PC-9 (cell line): Measurements from ENCODE around the gene RIPK3. TPM values are rescaled to one million over a fixed set of nuclear protein-coding genes. Genes with fewer than 3 reads are reported as not detected.
"Not testable (repeated sequence)": the region's sequence is repeated elsewhere in the genome, so short reads cannot be mapped to it uniquely, and the experiment has no call there.

ENCODE experiments used
- BruUV-seq: library from RNA; stranded (reverse); fragments of 400-500 nt; replicated peaks from 2 replicates; lab custom pipeline; 2021; lab: Mats Ljungman, UMichigan
- CTCF ChIA-PET: fragments of 300-600 bp; sonication (Branson Sonifier 250); formaldehyde crosslinking; loops from one replicate; lab custom pipeline; 2022; ENCODE audit warnings: antibody characterized with exemption; lab: Charles Lee
- POLR2A ChIA-PET: fragments of 300-600 bp; sonication (Branson Sonifier 250); formaldehyde crosslinking; loops from one replicate; lab custom pipeline; 2022; ENCODE audit warnings: antibody characterized with exemption; ENCODE audit not compliant: unreplicated experiment; lab: Charles Lee
- DNase-seq, 2 experiments: peaks; one replicate each; pipeline versions ENCODE4 v3.0.0 to v3.0.0-alpha.2; 2015 to 2022; ENCODE audit warnings: mixed read lengths in 1 of 2
- H2AFZ ChIP-seq: fragments of 200-600 bp; sonication (generic); 2 replicates; pipeline ENCODE4 v1.8.1; 2017; ENCODE audit warnings: antibody characterized with exemption
- H3F3A ChIP-seq: fragments of 200-600 bp; sonication (generic); 2 replicates; pipeline ENCODE4 v1.8.1; 2017; ENCODE audit warnings: antibody characterized with exemption, mild to moderate bottlenecking, low read depth; ENCODE audit not compliant: insufficient read depth
- H3K27ac ChIP-seq: fragments of 200-600 bp; sonication (generic); 2 replicates; pipeline ENCODE4 v1.6.1; 2016; ENCODE audit warnings: mixed run types
- H3K27me3 ChIP-seq: fragments of 200-600 bp; sonication (generic); 2 replicates; pipeline ENCODE4 v1.6.1; 2016; ENCODE audit warnings: low read depth, mixed run types; ENCODE audit not compliant: insufficient read depth
- H3K36me3 ChIP-seq: fragments of 200-600 bp; sonication (generic); 2 replicates; pipeline ENCODE4 v1.6.1; 2016; ENCODE audit warnings: low read depth, mixed run types
- H3K4me1 ChIP-seq: fragments of 200-600 bp; sonication (generic); replicated peaks from 2 replicates; pipeline ENCODE4 v1.6.1; 2016; ENCODE audit warnings: mixed run types; ENCODE audit not compliant: insufficient read depth
- H3K4me2 ChIP-seq: fragments of 200-600 bp; sonication (generic); 2 replicates; pipeline ENCODE4 v1.6.1; 2017; ENCODE audit warnings: mixed run types
- H3K4me3 ChIP-seq: fragments of 200-600 bp; sonication (generic); 2 replicates; pipeline ENCODE4 v1.6.1; 2016; ENCODE audit warnings: mixed run types
- H3K79me2 ChIP-seq: fragments of 200-600 bp; sonication (generic); 2 replicates; pipeline ENCODE4 v1.6.1; 2017; ENCODE audit warnings: low read depth, mixed run types
- H3K9me2 ChIP-seq: fragments of 200-600 bp; sonication (generic); 2 replicates; pipeline ENCODE4 v1.8.1; 2017; ENCODE audit warnings: mild to moderate bottlenecking; ENCODE audit not compliant: insufficient read depth
- H3K9me3 ChIP-seq: fragments of 200-600 bp; sonication (generic); 2 replicates; pipeline ENCODE4 v1.8.1; 2016; ENCODE audit warnings: low read depth; ENCODE audit not compliant: insufficient read depth
- H4K20me1 ChIP-seq: fragments of 200-600 bp; sonication (generic); 2 replicates; pipeline ENCODE4 v1.8.1; 2017; ENCODE audit not compliant: insufficient read depth
- CTCF ChIP-seq: fragments of 200-600 bp; sonication (generic); conservative IDR thresholded peaks from 2 replicates; pipeline ENCODE4 v1.6.1; 2017; ENCODE audit warnings: mixed run types, antibody characterized with exemption, mild to moderate bottlenecking, moderate library complexity
- EZH2 ChIP-seq: fragments of 200-600 bp; sonication (generic); IDR thresholded peaks from 2 replicates; pipeline ENCODE4 v1.8.0; 2017; ENCODE audit warnings: antibody characterized with exemption, low read depth
- intact Hi-C: fragments of 100-400 bp; cut with micrococcal nuclease; formaldehyde crosslinking; loops from one replicate; pipeline ENCODE4 v1.10.0; 2022; ENCODE audit not compliant: unreplicated experiment
- total RNA-seq: library from RNA; stranded (reverse); gene quantifications from 2 replicates; pipeline ENCODE4 v1.2.3, GENCODE V29; 2021

Gene RIPK3
- total RNA-seq, 1 experiment from 2014 or later: 6.4 TPM

- H3K4me3 ChIP-seq: no peak overlapping the region
Measured at GRCh38 chr14:24329736-24330135, 10.1 kb downstream of the RIPK3 start.

GRCh38 chr14:24329073-24329663 is 10.6 kb downstream of the RIPK3 start:
- intact Hi-C loops: no loop called here
- H3K27ac ChIP-seq: no peak overlapping the region
- ChIA-PET CTCF (no interaction called here), POLR2A (no interaction called here)
- H3F3A ChIP-seq: no peaks in the 10 kb centered on the region
- H3K79me2 ChIP-seq: no peaks in the 10 kb centered on the region
- no peak for DNase-seq
- H3K9me2 ChIP-seq: no peaks in the 10 kb centered on the region
- no peak overlapping the region for H3K4me2 ChIP-seq
- 0 out of 2 replicates have a peak, but pooled peaks cover 3% of the 10 kb centered on the region for H3K4me1 ChIP-seq
- H4K20me1 ChIP-seq: no peaks in the 10 kb centered on the region
- BruUV-seq: no TSS peak
- TF ChIP-seq CTCF: no peak
- TF ChIP-seq EZH2: no peak
- no peaks in the 10 kb centered on the region for H3K27me3 ChIP-seq
- no peaks in the 10 kb centered on the region for H3K9me3 ChIP-seq
- H3K4me3 ChIP-seq: no peak overlapping the region
- H2AFZ ChIP-seq: no peak overlapping the region
- no peaks in the 10 kb centered on the region for H3K36me3 ChIP-seq

More at GRCh38 chr14:24329736-24330135, 10.1 kb downstream of the RIPK3 start:
- BruUV-seq: no TSS peak
- Histone ChIP-seq H3K79me2 (no peaks in the 10 kb centered on the region), H3K27me3 (no peaks in the 10 kb centered on the region), H3K9me2 (no peaks in the 10 kb centered on the region), H3K4me2 (no peak overlapping the region), H3F3A (no peaks in the 10 kb centered on the region), H3K27ac (no peak overlapping the region), H3K36me3 (no peaks in the 10 kb centered on the region), H3K4me1 (0 out of 2 replicates have a peak, but pooled peaks cover 3% of the 10 kb centered on the region), H4K20me1 (no peaks in the 10 kb centered on the region), H2AFZ (no peak overlapping the region), H3K9me3 (no peaks in the 10 kb centered on the region)
- TF ChIP-seq EZH2: no peak
- TF ChIP-seq CTCF: no peak
- intact Hi-C loops: no loop called here
- CTCF ChIA-PET: no interaction called here
- no peak for DNase-seq
- POLR2A ChIA-PET: no interaction called here

- H3K4me3 ChIP-seq, H3K9me2 ChIP-seq, H2AFZ ChIP-seq, H3K9me3 ChIP-seq, H3K4me1 ChIP-seq, H3F3A ChIP-seq, H3K27me3 ChIP-seq, H3K79me2 ChIP-seq, H3K4me2 ChIP-seq, H3K36me3 ChIP-seq, H4K20me1 ChIP-seq, intact Hi-C loops, H3K27ac ChIP-seq, BruUV-seq: not testable (repeated sequence)
- TF ChIP-seq CTCF: peak; percentile 67
- CTCF ChIA-PET: interaction anchor here (0.6 kb wide), 1 partner anchor 86 kb away, joined by 6 read pairs; no protein-coding TSS in a partner anchor
- POLR2A ChIA-PET: interaction anchor here (0.6 to 0.7 kb wide), 2 partner anchors 25 to 163 kb away, joined by 3 to 4 read pairs; no protein-coding TSS in a partner anchor
- DNase-seq: peak in 1 of 2 experiments; percentile 37
Measured at GRCh38 chr14:24327914-24328313, 11.9 kb downstream of the RIPK3 start.
